Astrocyte (in vitro differentiated cells and primary cell): ENCODE data around the gene GPR141. TPM values are rescaled to one million over a fixed set of nuclear protein-coding genes. Genes with fewer than 3 reads are reported as not detected.

Experiments used
- DNase-seq: peaks from one replicate; pipeline ENCODE4 v3.0.0-alpha.2; 2010; ENCODE audit warnings: low read depth
- FAIRE-seq: peaks from 2 replicates; lab custom pipeline; 2011; peaks lifted over from hg19 to GRCh38; lab: Jason Lieb, UNC
- H2AFZ ChIP-seq: 2 replicates; pipeline ENCODE4 v1.6.0; 2012; ENCODE audit warnings: low read depth, low read length, inconsistent platforms
- H3K27ac ChIP-seq: 2 replicates; pipeline ENCODE4 v1.5.1; 2011; ENCODE audit warnings: low read depth, low read length, inconsistent platforms
- H3K27me3 ChIP-seq: 2 replicates; pipeline ENCODE4 v1.6.0; 2011; ENCODE audit warnings: low read length, inconsistent platforms; ENCODE audit not compliant: insufficient read depth
- H3K36me3 ChIP-seq: 2 replicates; pipeline ENCODE4 v1.5.1; 2011; ENCODE audit warnings: low read length, inconsistent platforms; ENCODE audit not compliant: insufficient read depth
- H3K4me1 ChIP-seq: 2 replicates; pipeline ENCODE4 v1.5.1; 2011; ENCODE audit warnings: low read length, inconsistent platforms; ENCODE audit not compliant: insufficient read depth
- H3K4me2 ChIP-seq: 2 replicates; pipeline ENCODE4 v1.6.0; 2012; ENCODE audit warnings: low read length, inconsistent platforms
- H3K4me3 ChIP-seq: 2 replicates; pipeline ENCODE4 v1.5.1; 2011; ENCODE audit warnings: low read depth, mild to moderate bottlenecking, low read length, inconsistent platforms; ENCODE audit not compliant: insufficient read depth
- H3K79me2 ChIP-seq: 2 replicates; pipeline ENCODE4 v1.6.0; 2012; ENCODE audit warnings: mild to moderate bottlenecking, low read length, inconsistent platforms; ENCODE audit not compliant: insufficient read depth
- H3K9ac ChIP-seq: 2 replicates; pipeline ENCODE4 v1.6.0; 2012; ENCODE audit warnings: mild to moderate bottlenecking, low read length, inconsistent platforms
- H3K9me3 ChIP-seq: 2 replicates; pipeline ENCODE4 v1.5.1; 2012; ENCODE audit warnings: low read depth, mild to moderate bottlenecking, low read length, inconsistent platforms; ENCODE audit not compliant: insufficient read depth
- H4K20me1 ChIP-seq: 2 replicates; pipeline ENCODE4 v1.6.0; 2012; ENCODE audit warnings: low read length, inconsistent platforms; ENCODE audit not compliant: insufficient read depth
- H3K27ac Mint-ChIP-seq: one replicate; pipeline ENCODE4 v1.8.0; 2021; ENCODE audit warnings: mild to moderate bottlenecking, mixed read lengths; ENCODE audit not compliant: unreplicated experiment
- H3K27me3 Mint-ChIP-seq: one replicate; pipeline ENCODE4 v1.8.0; 2021; ENCODE audit warnings: low read depth, mixed read lengths; ENCODE audit not compliant: unreplicated experiment
- H3K36me3 Mint-ChIP-seq: one replicate; pipeline ENCODE4 v1.8.0; 2021; ENCODE audit warnings: low read depth, mixed read lengths; ENCODE audit not compliant: unreplicated experiment
- H3K4me1 Mint-ChIP-seq: one replicate; pipeline ENCODE4 v1.8.0; 2021; ENCODE audit warnings: low read depth, mixed read lengths; ENCODE audit not compliant: unreplicated experiment
- H3K4me3 Mint-ChIP-seq: one replicate; pipeline ENCODE4 v1.8.0; 2021; ENCODE audit warnings: mild to moderate bottlenecking, moderate library complexity, mixed read lengths; ENCODE audit not compliant: unreplicated experiment
- H3K9me3 Mint-ChIP-seq: one replicate; pipeline ENCODE4 v1.8.0; 2021; ENCODE audit warnings: mild to moderate bottlenecking, mixed read lengths; ENCODE audit not compliant: unreplicated experiment
- CTCF ChIP-seq: IDR thresholded peaks from 2 replicates; pipeline ENCODE4 v1.5.1; 2011; ENCODE audit warnings: low read depth, mild to moderate bottlenecking, inconsistent platforms, low read length, moderate library complexity; ENCODE audit not compliant: insufficient read depth
- EZH2 ChIP-seq: IDR thresholded peaks from 2 replicates; pipeline ENCODE4 v1.6.1; 2012; ENCODE audit warnings: mild to moderate bottlenecking, low read length, inconsistent platforms; ENCODE audit not compliant: insufficient read depth
- total RNA-seq: library from RNA; stranded (reverse); gene quantifications from 2 replicates; pipeline ENCODE4 v1.2.1, GENCODE V29; 2021

Gene GPR141
- total RNA-seq, 1 donor from 2014 or later, result not detected

- Histone ChIP-seq H3K79me2 (no peaks in the 10 kb centered on the region), H3K4me1 (no peaks in the 10 kb centered on the region), H3K4me2 (no peak overlapping the region), H3K27me3 (no peaks in the 10 kb centered on the region), H3K9ac (no peak overlapping the region), H3K4me3 (no peak overlapping the region), H4K20me1 (no peaks in the 10 kb centered on the region), H3K27ac (no peak overlapping the region), H2AFZ (no peak overlapping the region), H3K36me3 (no peaks in the 10 kb centered on the region), H3K9me3 (no peaks in the 10 kb centered on the region)
- Mint-ChIP-seq H3K4me1 (no peaks in the 10 kb centered on the region), H3K36me3 (no peaks in the 10 kb centered on the region), H3K4me3 (no peak overlapping the region), H3K27ac (no peak overlapping the region), H3K27me3 (no peaks in the 10 kb centered on the region), H3K9me3 (no peaks in the 10 kb centered on the region)
- DNase-seq (no peak), FAIRE-seq (no peak)
- TF ChIP-seq CTCF, result no peak
These were observed 100.4 kb downstream of the GPR141 start for GRCh38 chr7:37784015-37784414.

GRCh38 chr7:37786741-37787569 lies 103.4 kb downstream of the GPR141 start:
- H3K4me1 ChIP-seq, result no peaks in the 10 kb centered on the region
- Mint-ChIP-seq H3K4me3 (no peak overlapping the region), H3K36me3 (no peaks in the 10 kb centered on the region), H3K27me3 (no peaks in the 10 kb centered on the region), H3K27ac (no peak overlapping the region), H3K4me1 (no peaks in the 10 kb centered on the region), H3K9me3 (no peaks in the 10 kb centered on the region)
- no peaks in the 10 kb centered on the region for H3K79me2 ChIP-seq
- H3K36me3 ChIP-seq, result no peaks in the 10 kb centered on the region
- TF ChIP-seq EZH2 (no peak), CTCF (no peak)
- DNase-seq (no peak), FAIRE-seq (no peak)
- no peaks in the 10 kb centered on the region for H4K20me1 ChIP-seq
- H2AFZ ChIP-seq, result no peak overlapping the region
- H3K9ac ChIP-seq, result no peak overlapping the region
- H3K4me2 ChIP-seq, result no peak overlapping the region
- H3K4me3 ChIP-seq, result no peak overlapping the region
- no peak overlapping the region for H3K27ac ChIP-seq
- no peaks in the 10 kb centered on the region for H3K9me3 ChIP-seq
- H3K27me3 ChIP-seq, result no peaks in the 10 kb centered on the region

Other genes with a start within 250 kb of the GPR141 start
- 17.8 and 20.4 TPM in 2 replicates for gene ELMO1, start 234.9 kb upstream of the GPR141 start, total RNA-seq
- not detected in 2 replicates for gene NME8, start 164.8 kb downstream of the GPR141 start, total RNA-seq
- 0.19 and 0.39 TPM in 2 replicates for gene SFRP4, start 233.1 kb downstream of the GPR141 start, total RNA-seq
- gene EPDR1, start 236.9 kb downstream of the GPR141 start, total RNA-seq, result 20.6 and 23.6 TPM in 2 replicates